GM21576 (cell line): ENCODE measurements around the gene RAB3IP.

Experiments
- ATAC-seq: cut with Tn5 transposase; IDR thresholded peaks from one replicate; pipeline ENCODE4 v1.9.1; 2021; ENCODE audit warnings: mild to moderate bottlenecking, moderate library complexity; ENCODE audit not compliant: unreplicated experiment

The RAB3IP gene, protein sequence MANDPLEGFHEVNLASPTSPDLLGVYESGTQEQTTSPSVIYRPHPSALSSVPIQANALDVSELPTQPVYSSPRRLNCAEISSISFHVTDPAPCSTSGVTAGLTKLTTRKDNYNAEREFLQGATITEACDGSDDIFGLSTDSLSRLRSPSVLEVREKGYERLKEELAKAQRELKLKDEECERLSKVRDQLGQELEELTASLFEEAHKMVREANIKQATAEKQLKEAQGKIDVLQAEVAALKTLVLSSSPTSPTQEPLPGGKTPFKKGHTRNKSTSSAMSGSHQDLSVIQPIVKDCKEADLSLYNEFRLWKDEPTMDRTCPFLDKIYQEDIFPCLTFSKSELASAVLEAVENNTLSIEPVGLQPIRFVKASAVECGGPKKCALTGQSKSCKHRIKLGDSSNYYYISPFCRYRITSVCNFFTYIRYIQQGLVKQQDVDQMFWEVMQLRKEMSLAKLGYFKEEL

GRCh38 chr12:69738351-69739286 lies at the start of gene RAB3IP:
TSS of gene RAB3IP (plus strand) at chr12:69738860. CDS start at chr12:69755409, 16,549 bp downstream.
- ATAC-seq: peak; percentile 85

- no peak for ATAC-seq
Observed at GRCh38 chr12:69689638-69690037, 49.0 kb upstream of the RAB3IP start.

DNA sequence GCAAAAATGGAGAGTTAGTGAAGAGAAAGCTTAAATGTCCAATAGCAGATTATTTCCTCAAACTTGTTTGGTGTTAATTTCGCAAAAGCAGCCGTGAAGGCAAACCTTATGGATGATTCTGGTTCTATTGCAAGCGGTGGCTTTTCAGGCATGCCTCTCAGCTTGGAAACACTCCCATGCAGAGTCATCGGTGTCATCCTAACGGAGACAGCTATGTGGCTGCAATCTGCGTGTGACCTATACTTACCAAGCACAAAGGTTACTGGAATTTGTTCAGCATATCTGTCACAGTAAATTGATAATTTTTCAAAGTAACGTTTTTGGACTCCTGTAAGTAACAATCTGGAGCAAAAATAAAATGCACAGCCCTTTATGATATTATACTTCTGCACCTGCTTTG lies 44.5 kb upstream of the RAB3IP start:
- no peak for ATAC-seq

GRCh38 chr12:69698054-69698453 lies 40.6 kb upstream of the RAB3IP start:
- no peak for ATAC-seq

DNA sequence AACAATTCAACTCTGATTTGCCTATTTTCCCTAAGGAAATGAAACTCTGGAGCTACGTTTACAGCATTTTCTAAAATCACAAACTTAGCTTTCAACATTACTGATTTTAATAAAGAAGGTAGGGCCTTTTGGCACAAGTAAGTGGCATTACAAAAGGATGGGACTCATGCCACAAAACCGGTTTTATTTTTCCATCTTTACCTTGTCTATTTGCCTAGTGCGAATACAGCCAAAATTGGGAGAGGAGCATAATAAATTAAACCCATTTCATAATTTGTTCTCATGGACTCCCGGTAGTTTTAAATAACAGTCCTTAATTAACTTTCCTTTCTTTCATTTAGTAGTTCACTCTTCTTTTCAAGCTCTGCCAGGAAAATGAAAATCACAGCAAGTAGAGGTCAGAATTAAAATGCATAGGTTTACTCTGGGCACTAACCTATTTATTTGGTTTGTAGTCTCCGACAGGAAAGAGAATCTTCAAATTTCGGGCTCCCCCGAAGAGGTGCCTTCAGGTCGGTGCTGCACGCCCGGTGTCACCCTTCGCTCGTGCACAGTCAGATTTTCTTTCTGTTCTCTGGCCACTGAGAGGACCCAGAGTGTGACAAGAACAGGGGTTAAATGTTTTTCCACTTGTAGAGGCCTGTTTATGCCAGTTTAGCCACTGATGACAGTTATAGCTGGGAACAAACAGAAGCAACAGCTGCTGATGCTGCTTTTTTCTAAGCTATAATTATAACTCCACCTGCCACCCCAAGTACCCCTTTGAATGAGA lies 39.7 kb upstream of the RAB3IP start, which contains the start of gene BEST3:
TSS of gene BEST3 (minus strand) at position 535 of the 772 bp plus-strand sequence. CDS start 1,505 bp downstream, outside the sequence.
- ATAC-seq: no peak

GRCh38 chr12:69701826-69702225 lies 36.8 kb upstream of the RAB3IP start:
- ATAC-seq: no peak

- ATAC-seq: no peak
Observed at GRCh38 chr12:69703146-69703642, 35.5 kb upstream of the RAB3IP start.

GRCh38 chr12:69704357-69704756 lies 34.3 kb upstream of the RAB3IP start:
- no peak for ATAC-seq

DNA sequence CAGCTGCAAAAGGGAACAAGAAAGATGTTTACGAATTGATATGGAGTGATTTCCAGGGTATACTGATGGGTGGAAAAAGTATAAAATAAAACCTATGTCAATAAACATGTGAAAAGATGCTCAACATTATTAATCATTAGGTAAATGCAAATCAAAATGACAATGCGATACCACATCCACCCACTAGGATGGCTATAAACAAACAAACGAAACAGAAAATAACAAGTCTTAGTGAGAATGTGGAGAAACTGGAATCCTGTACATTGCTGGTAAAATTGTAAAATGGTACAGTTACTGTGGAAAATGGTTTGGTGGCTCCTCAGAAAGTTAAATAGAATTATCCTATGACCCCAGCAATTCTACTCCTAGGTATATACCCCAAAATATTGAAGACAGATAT lies 30.0 kb upstream of the RAB3IP start:
- no peak for ATAC-seq

GRCh38 chr12:69712826-69713225 lies 25.8 kb upstream of the RAB3IP start:
- no peak for ATAC-seq

GRCh38 chr12:69714542-69714941 lies 24.1 kb upstream of the RAB3IP start:
- no peak for ATAC-seq

DNA sequence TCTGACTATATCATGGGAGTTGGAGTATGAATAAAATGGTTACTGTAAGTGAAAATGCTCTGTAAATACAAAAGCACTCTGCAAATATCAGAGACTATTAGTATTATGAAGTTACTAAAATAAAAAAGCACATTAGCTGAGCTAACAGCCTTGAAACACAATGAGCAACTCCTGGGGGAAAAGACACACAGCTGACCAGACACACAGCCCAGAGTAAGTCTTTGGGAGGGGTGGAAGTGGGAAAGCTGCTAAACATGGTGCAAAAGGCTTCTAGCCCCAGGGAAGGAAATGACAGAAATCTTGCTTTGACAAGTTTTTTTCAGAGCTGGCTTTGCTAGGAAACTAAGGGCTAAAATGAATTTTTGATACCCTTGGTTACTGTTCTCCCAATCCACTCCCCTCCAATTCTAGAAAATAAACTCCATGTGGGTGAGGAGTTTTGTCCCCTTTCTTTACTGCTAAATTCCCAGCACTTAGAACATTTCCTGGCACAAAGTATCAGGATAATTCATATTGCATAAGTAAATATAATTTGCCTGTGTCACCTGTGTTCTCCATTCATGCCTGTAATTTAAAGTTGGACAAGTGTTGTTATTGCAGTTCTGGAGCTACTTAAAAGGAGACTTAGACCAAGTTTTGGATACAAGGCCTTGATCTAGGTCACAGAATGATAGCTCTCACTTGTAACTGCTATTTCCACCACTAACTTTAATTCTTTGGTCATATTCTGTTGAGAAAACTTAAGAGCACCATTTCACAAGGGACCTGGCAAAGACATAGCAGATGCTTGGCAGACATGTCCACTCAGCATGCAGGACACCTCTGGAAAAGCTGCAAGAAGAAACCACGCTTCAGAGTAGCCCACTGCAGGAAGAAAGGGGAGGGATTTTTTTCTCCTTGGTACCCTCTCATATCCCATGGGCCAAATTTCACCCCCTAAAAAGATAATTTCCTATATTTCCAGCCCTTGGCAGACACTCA lies 19.0 kb upstream of the RAB3IP start:
- no peak for ATAC-seq

- ATAC-seq: no peak
Observed at GRCh38 chr12:69720750-69721149, 17.9 kb upstream of the RAB3IP start.

DNA sequence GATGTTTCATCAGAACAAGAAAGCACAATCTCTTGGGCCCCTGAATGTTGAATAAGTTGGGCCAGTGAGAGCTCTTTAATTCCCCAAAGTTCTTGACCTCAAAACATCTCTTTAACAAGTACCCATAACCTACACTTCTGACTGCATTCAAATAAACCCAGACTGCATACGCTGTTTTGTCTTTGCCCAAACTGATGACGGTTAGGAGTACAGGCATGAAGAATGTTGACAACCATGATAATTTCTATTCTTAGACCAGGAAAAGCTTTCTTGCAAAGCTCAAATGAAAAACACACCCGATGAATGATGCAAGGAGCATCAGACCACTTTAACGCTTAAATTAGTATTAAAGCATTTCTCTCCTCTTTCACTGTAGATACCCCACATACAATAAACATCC lies 11.7 kb upstream of the RAB3IP start:
- ATAC-seq: no peak

DNA sequence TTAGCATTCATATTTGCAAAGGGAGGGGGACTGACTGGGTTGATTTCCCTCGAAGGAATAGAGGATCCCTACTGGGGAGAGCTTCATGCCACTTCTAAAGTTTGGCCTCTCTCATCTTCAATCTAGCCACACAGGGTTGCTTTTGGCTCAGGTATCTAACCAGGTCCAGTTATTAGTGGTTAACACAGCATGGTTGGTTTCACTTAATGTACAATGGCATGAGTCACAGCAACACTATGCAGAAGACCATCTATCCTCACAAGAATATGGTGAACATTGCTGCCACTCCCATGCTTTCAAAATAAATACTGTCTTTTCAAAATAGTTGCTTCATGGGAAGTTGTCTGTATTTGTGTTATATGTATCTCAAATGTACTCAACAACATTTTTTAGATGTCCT lies 6.6 kb upstream of the RAB3IP start:
- no peak for ATAC-seq

- no peak for ATAC-seq
Observed at GRCh38 chr12:69733638-69734037, 5.0 kb upstream of the RAB3IP start.

DNA sequence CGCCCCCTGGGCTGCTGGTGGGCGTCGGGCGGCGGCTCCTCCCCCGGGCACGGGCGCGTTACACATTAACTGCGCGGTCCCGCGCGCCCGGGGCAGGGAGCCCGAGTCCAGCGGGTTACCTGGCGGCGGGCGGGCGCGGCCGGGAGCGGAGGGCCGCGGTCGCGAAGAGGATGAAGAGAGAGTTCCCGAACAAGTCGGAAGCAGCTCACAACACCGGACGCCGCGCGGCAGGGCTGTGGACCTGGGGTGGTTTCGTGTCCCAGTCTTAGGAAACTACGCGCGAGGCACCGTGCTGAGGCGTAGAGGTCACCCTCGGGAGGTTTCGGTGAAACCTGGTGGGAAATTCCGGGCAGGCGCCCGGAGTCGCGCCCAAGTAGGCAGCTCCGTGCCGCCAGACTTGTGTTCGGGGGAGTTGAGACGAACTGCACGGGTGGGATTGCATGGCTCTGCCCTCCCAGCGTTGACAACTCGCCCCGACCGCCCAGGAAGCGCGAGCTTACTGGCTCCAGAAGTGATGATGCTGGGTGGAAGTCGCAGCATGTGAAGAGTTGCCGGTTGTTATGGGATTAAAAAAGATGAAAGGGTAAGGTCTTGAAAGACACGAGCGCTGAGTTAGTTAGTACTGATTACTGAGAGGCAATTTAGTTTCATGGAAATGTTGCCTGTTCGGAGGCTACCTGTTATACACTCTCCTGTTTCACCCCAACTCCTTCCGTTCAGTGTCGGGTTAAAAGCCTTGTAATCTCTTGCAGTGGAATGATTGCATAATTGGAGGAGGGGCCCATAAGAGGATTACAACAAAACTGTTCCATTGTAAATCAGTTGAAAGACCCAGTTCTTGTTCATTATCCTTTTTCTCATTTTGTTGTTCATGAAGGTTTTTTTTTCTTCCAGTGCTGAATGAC lies 879 bp downstream of the RAB3IP start:
- peak; percentile 35 for ATAC-seq

DNA sequence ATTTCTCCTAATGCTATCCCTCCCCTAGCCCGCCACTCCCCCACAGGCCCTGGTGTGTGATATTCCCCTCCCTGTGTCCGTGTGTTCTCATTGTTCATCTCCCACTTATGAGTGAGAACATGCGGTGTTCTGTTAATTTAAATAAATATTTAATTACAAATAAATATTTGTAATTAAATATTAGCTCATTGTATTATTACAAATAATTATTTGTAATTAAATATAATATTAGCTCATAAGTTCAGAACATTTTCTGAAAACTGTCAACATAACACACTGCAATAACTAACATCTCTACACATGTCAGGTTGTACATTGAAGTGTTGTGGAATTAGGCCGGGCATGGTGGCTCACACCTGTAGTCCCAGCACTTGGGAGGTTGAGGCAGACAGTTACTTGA lies 5.4 kb downstream of the RAB3IP start:
- no peak for ATAC-seq
